OCI-LY3 (cell line): ENCODE results near the gene IL1RAPL1.

Source experiments
- H2AFZ ChIP-seq: fragments of 200-600, 300-600 bp; shearing (Covaris generic); 2 replicates; pipeline ENCODE4 v1.6.0; 2014; ENCODE audit warnings: antibody characterized with exemption, low read depth, low read length
- H3K27ac ChIP-seq: fragments of 200-600, 300-600 bp; sonication (generic); 2 replicates; pipeline ENCODE4 v1.5.1; 2014; ENCODE audit warnings: mild to moderate bottlenecking, low read length, moderate library complexity, mixed read lengths
- H3K27me3 ChIP-seq: fragments of 200-600, 300-600 bp; sonication (generic); 2 replicates; pipeline ENCODE4 v1.6.1; 2014; ENCODE audit warnings: low read depth, low read length, mixed read lengths
- H3K36me3 ChIP-seq: fragments of 200-600, 300-600 bp; sonication (generic); replicated peaks from 2 replicates; pipeline ENCODE3; 2014; ENCODE audit warnings: low read depth, low read length, mixed read lengths
- H3K4me1 ChIP-seq: fragments of 300-600, 200-600 bp; sonication (generic); 2 replicates; pipeline ENCODE4 v1.6.1; 2014; ENCODE audit warnings: low read length, mixed read lengths
- H3K4me2 ChIP-seq: fragments of 200-600, 300-600 bp; sonication (generic); 2 replicates; pipeline ENCODE4 v1.6.1; 2014; ENCODE audit warnings: low read length, mixed read lengths
- H3K4me3 ChIP-seq: fragments of 300-600, 200-600 bp; sonication (generic); 2 replicates; pipeline ENCODE4 v1.5.1; 2014; ENCODE audit warnings: antibody characterized with exemption, mild to moderate bottlenecking, low read length, moderate library complexity
- H3K79me2 ChIP-seq: fragments of 300-600, 200-600 bp; shearing (Covaris generic); 2 replicates; pipeline ENCODE4 v1.6.1; 2014; ENCODE audit warnings: mild to moderate bottlenecking, low read length, mixed read lengths
- H3K9ac ChIP-seq: fragments of 300-600, 200-600 bp; shearing (Covaris generic); 2 replicates; pipeline ENCODE4 v1.6.0; 2014; ENCODE audit warnings: mild to moderate bottlenecking, low read length, moderate library complexity
- H3K9me3 ChIP-seq: fragments of 200-600, 300-600 bp; shearing (Covaris generic); 2 replicates; pipeline ENCODE4 v1.6.1; 2014; ENCODE audit warnings: low read length, mixed read lengths; ENCODE audit not compliant: insufficient read depth
- H4K20me1 ChIP-seq: fragments of 200-600, 300-600 bp; sonication (generic); 2 replicates; pipeline ENCODE4 v1.6.1; 2016; ENCODE audit warnings: low read length, mixed read lengths; ENCODE audit not compliant: insufficient read depth
- CTCF ChIP-seq: fragments of 200-600, 300-600 bp; sonication (generic); IDR thresholded peaks from 2 replicates; pipeline ENCODE4 v1.5.1; 2014; ENCODE audit warnings: antibody characterized with exemption, low read length, low read depth
- EZH2phosphoT487 ChIP-seq: fragments of 200-600 bp; shearing (Covaris generic); IDR thresholded peaks from 2 replicates; pipeline ENCODE4 v1.6.1; 2018; ENCODE audit warnings: antibody characterized with exemption, mixed run types, low read depth

The IL1RAPL1 gene

GRCh38 chrX:28599957-28600356 lies 12.7 kb downstream of the IL1RAPL1 start:
- H3K4me1 ChIP-seq, result no peaks in the 10 kb centered on the region
- H3K27ac ChIP-seq, result no peak overlapping the region
- H3K9ac ChIP-seq, result no peak overlapping the region
- H2AFZ ChIP-seq, result no peak overlapping the region
- H3K4me2 ChIP-seq, result no peak overlapping the region
- no peak overlapping the region for H3K4me3 ChIP-seq
- no peaks in the 10 kb centered on the region for H3K9me3 ChIP-seq
- TF ChIP-seq EZH2phosphoT487 (no peak), CTCF (no peak)
- H3K36me3 ChIP-seq, result no peaks in the 10 kb centered on the region
- H3K79me2 ChIP-seq, result no peaks in the 10 kb centered on the region
- no peaks in the 10 kb centered on the region for H4K20me1 ChIP-seq
- no peaks in the 10 kb centered on the region for H3K27me3 ChIP-seq

GRCh38 chrX:28609003-28609402 lies 21.8 kb downstream of the IL1RAPL1 start:
- no peak for TF ChIP-seq EZH2phosphoT487
- no peak for TF ChIP-seq CTCF
- Histone ChIP-seq H4K20me1 (no peaks in the 10 kb centered on the region), H3K36me3 (no peaks in the 10 kb centered on the region), H3K27ac (no peak overlapping the region), H3K4me2 (no peak overlapping the region), H3K79me2 (no peaks in the 10 kb centered on the region), H3K27me3 (no peaks in the 10 kb centered on the region), H2AFZ (no peak overlapping the region), H3K9me3 (no peaks in the 10 kb centered on the region), H3K4me1 (no peaks in the 10 kb centered on the region), H3K9ac (no peak overlapping the region), H3K4me3 (no peak overlapping the region)

GRCh38 chrX:28609917-28610613 lies 22.8 kb downstream of the IL1RAPL1 start:
- H3K27me3 ChIP-seq, result no peaks in the 10 kb centered on the region
- no peak overlapping the region for H2AFZ ChIP-seq
- no peak overlapping the region for H3K27ac ChIP-seq
- H3K9ac ChIP-seq, result no peak overlapping the region
- no peaks in the 10 kb centered on the region for H3K79me2 ChIP-seq
- no peak for TF ChIP-seq EZH2phosphoT487
- no peak for TF ChIP-seq CTCF
- H3K4me1 ChIP-seq, result no peaks in the 10 kb centered on the region
- no peaks in the 10 kb centered on the region for H3K36me3 ChIP-seq
- no peak overlapping the region for H3K4me2 ChIP-seq
- no peaks in the 10 kb centered on the region for H4K20me1 ChIP-seq
- H3K9me3 ChIP-seq, result no peaks in the 10 kb centered on the region
- H3K4me3 ChIP-seq, result no peak overlapping the region

- Histone ChIP-seq H3K36me3 (no peaks in the 10 kb centered on the region), H3K79me2 (no peaks in the 10 kb centered on the region), H3K9ac (no peak overlapping the region)
Observed at GRCh38 chrX:28610746-28611145, 23.5 kb downstream of the IL1RAPL1 start.

More at GRCh38 chrX:28610746-28611145, 23.5 kb downstream of the IL1RAPL1 start:
- no peaks in the 10 kb centered on the region for H3K27me3 ChIP-seq
- no peak overlapping the region for H3K27ac ChIP-seq
- H4K20me1 ChIP-seq, result no peaks in the 10 kb centered on the region
- no peak overlapping the region for H3K4me2 ChIP-seq
- TF ChIP-seq CTCF (no peak), EZH2phosphoT487 (no peak)
- no peaks in the 10 kb centered on the region for H3K4me1 ChIP-seq
- H3K9me3 ChIP-seq, result no peaks in the 10 kb centered on the region
- no peak overlapping the region for H3K4me3 ChIP-seq
- no peak overlapping the region for H2AFZ ChIP-seq
